GM12873 (cell line): Measurements from ENCODE around the gene LRRC36.

Source experiments
- TF ChIP-seq, protein P1 (sequence below): IDR thresholded peaks from 2 replicates; pipeline ENCODE4 v1.5.1; 2012; ENCODE audit warnings: low read depth, mild to moderate bottlenecking, moderate library complexity, low read length, control low read depth; ENCODE audit not compliant: insufficient read depth; ENCODE audit errors: missing control alignments

Gene LRRC36

DNA sequence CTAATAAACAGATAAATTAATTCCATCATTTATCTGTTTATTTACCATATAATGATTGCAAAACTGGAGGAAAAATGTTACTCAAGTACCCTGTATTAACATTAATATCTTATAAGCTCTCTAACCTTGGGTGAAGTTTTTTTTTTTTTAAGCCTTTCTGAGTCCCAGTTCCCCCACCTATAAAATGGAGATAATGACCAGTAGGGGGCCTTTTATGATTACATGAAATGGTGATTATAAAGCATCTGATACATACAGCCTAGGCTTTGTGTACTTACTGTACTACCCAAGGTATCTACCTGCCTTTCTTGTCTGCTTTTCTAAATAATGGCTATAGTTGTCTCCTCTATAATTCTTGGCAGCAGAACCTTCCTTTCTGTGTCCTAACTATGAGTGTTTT, 22.6 kb downstream of the LRRC36 start:
- TF ChIP-seq, protein P1, sequence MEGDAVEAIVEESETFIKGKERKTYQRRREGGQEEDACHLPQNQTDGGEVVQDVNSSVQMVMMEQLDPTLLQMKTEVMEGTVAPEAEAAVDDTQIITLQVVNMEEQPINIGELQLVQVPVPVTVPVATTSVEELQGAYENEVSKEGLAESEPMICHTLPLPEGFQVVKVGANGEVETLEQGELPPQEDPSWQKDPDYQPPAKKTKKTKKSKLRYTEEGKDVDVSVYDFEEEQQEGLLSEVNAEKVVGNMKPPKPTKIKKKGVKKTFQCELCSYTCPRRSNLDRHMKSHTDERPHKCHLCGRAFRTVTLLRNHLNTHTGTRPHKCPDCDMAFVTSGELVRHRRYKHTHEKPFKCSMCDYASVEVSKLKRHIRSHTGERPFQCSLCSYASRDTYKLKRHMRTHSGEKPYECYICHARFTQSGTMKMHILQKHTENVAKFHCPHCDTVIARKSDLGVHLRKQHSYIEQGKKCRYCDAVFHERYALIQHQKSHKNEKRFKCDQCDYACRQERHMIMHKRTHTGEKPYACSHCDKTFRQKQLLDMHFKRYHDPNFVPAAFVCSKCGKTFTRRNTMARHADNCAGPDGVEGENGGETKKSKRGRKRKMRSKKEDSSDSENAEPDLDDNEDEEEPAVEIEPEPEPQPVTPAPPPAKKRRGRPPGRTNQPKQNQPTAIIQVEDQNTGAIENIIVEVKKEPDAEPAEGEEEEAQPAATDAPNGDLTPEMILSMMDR, result peak; percentile 48

DNA sequence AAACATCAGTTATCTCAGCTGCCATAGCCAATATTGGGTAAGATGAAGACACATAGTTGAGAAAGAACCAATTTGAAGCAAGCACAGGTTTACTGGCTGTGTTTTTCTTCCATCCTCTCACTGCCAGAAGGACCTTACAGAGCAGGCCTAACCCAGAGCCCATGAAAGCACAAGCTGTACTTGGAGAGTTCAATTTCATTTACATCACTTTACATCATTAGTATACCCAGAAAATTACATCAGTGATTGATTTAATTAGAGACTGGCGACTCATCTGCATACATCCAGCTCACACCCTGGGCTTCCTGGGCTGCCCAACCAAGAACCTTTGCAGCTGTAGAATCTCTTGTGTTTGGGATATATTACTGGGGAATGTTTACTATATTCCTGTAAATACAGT, 23.7 kb downstream of the LRRC36 start:
- TF ChIP-seq, protein P1, result no peak

GRCh38 chr16:67356396-67356795, 29.8 kb downstream of the LRRC36 start:
- TF ChIP-seq, protein P1, result no peak

DNA sequence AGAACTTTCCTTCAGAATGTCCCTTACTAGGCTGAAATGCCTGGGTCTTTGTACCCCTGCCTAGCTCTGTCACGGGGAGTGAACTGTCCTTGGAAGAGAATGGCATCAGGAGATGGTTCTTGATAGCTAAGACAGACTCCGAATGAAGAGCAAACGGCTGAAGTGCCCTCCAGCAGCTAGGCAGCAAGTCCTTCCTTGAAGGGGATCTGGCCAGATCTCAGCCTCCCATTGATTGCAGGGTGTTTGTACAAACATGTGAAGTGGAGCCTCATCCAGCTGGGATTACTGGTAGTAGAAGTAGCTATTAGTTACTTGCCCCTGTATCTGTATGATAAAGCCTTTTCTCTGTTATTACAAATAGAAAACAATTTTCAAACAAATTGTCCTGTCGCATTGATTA, 30.9 kb downstream of the LRRC36 start:
- TF ChIP-seq, protein P1, result no peak

DNA sequence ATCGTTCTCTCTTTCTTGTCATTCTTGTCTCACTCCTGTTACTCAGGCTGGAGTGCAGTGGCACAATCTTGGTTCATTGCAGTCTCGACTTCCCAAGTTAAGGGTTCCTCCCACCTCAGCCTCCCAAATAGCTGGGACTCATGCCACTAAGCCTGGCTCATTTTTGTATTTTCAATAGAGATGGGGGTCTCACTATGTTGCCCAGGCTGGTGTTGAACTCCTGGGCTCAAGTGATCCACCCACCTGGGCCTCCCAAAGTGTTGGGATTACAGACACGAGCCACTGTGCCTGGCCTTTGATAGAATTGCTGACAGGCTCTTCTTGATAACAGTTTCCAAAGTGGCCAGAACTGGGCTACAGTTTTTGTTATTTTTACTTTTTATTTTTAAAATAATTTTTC, 34.4 kb downstream of the LRRC36 start:
- TF ChIP-seq, protein P1, result no peak

DNA sequence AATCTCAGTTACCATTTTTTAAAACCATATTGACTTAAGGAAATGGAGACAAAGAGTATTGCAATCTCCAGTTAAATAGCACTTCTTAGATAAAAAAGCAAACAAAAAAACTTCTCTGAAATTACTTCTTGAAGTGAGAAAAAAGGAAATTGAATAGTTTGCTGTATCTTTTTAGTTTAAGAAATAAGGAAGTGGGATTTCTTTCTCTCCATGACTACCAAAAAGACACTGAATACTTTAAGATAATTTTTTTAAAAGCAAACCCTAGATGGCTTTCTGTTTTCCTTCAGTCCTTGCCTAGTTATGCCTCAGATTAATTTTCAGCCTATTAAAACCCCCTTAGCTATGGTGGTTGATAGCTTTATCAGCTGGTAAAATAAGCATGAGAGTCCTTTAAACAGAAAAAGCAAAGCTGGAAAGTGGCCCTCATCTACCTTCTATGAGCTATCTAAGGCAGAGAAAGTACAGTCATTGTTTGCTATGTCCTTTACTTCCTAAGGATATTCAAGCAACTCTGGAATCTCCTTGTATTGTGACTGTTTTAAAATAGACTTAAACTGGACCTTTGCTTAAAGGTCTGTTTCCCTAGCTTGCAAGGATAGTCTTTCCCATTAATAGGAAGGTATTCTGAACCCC, 38.1 kb downstream of the LRRC36 start:
- TF ChIP-seq, protein P1, result no peak

GRCh38 chr16:67370661-67371060, 44.0 kb downstream of the LRRC36 start:
- TF ChIP-seq, protein P1, result no peak
